Loucy (cell line): ENCODE results near the gene SDHD.

Experiments
- H2AFZ ChIP-seq: fragments of 200-600 bp; sonication (generic); 2 replicates; pipeline ENCODE4 v1.6.0; 2016; ENCODE audit warnings: antibody characterized with exemption, mild to moderate bottlenecking, low read length, moderate library complexity
- H3F3A ChIP-seq: fragments of 200-600 bp; 2 replicates; pipeline ENCODE4 v1.6.0; 2016; ENCODE audit warnings: antibody characterized with exemption, low read depth, mild to moderate bottlenecking
- H3K27me3 ChIP-seq: fragments of 200-600 bp; sonication (generic); 2 replicates; pipeline ENCODE4 v1.6.1; 2014; ENCODE audit warnings: low read length, mild to moderate bottlenecking; ENCODE audit not compliant: insufficient read depth, poor library complexity, severe bottlenecking
- H3K36me3 ChIP-seq: fragments of 200-600 bp; sonication (generic); 2 replicates; pipeline ENCODE4 v1.6.1; 2016; ENCODE audit warnings: low read length; ENCODE audit not compliant: insufficient read depth
- H3K4me1 ChIP-seq: fragments of 200-600 bp; sonication (generic); 2 replicates; pipeline ENCODE4 v1.5.1; 2014; ENCODE audit warnings: low read length, mild to moderate bottlenecking; ENCODE audit not compliant: insufficient read depth, poor library complexity, severe bottlenecking
- H3K4me2 ChIP-seq: fragments of 200-600 bp; sonication (generic); 2 replicates; pipeline ENCODE4 v1.6.0; 2014; ENCODE audit warnings: antibody characterized with exemption, low read length, low read depth, mild to moderate bottlenecking; ENCODE audit not compliant: poor library complexity, severe bottlenecking
- H3K4me3 ChIP-seq: fragments of 200-600 bp; sonication (generic); 2 replicates; pipeline ENCODE4 v1.5.1; 2014; ENCODE audit warnings: low read length, mild to moderate bottlenecking, mixed read lengths; ENCODE audit not compliant: poor library complexity, severe bottlenecking
- H3K79me2 ChIP-seq: fragments of 200-600 bp; sonication (generic); 2 replicates; pipeline ENCODE4 v1.6.1; 2014; ENCODE audit warnings: low read length; ENCODE audit not compliant: insufficient read depth
- H3K9ac ChIP-seq: fragments of 200-600 bp; sonication (generic); 2 replicates; pipeline ENCODE4 v1.6.0; 2014; ENCODE audit warnings: mild to moderate bottlenecking, low read depth, low read length, moderate library complexity; ENCODE audit not compliant: poor library complexity, severe bottlenecking
- H3K9me2 ChIP-seq: fragments of 200-600 bp; sonication (generic); replicated peaks from 2 replicates; pipeline ENCODE4 v1.6.1; 2016; ENCODE audit warnings: low read depth, low read length, mixed read lengths
- H3K9me3 ChIP-seq: fragments of 200-600 bp; sonication (generic); 2 replicates; pipeline ENCODE4 v1.6.1; 2014; ENCODE audit warnings: mild to moderate bottlenecking, antibody characterized with exemption, low read length, low read depth; ENCODE audit not compliant: insufficient read depth
- H4K20me1 ChIP-seq: fragments of 200-600 bp; sonication (generic); 2 replicates; pipeline ENCODE4 v1.6.0; 2014; ENCODE audit warnings: antibody characterized with exemption, low read length, mild to moderate bottlenecking; ENCODE audit not compliant: insufficient read depth, poor library complexity, severe bottlenecking
- EZH2phosphoT487 ChIP-seq: fragments of 200-600 bp; IDR thresholded peaks from 2 replicates; pipeline ENCODE4 v1.6.1; 2018; ENCODE audit warnings: antibody characterized with exemption, mild to moderate bottlenecking, moderate library complexity, borderline replicate concordance
- TF ChIP-seq, protein P1 (sequence below): fragments of 200-600 bp; sonication (generic); conservative IDR thresholded peaks from 2 replicates; pipeline ENCODE4 v1.5.1; 2014; ENCODE audit warnings: mild to moderate bottlenecking, antibody characterized with exemption, low read length

The SDHD gene

DNA sequence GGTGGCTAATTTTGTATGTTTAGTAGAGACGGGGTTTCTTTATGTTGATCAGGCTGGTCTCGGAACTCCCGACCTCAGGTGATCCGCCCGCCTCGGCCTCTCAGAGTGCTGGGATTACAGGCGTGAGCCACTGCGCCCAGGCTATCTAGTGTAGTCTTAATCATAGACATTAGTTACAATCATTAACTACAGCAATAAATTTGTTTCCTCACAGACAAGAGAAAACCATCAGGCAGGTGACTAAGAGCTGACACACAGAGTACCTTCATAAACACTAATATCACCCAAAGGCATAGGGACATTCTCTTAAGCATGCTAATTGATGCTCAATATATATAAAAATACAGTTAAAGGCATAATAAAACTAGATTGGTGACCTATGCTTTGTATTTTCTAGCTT is 19.4 kb downstream of the SDHD start:
- Histone ChIP-seq H3K9ac (no peak overlapping the region), H3K9me3 (no peaks in the 10 kb centered on the region), H3F3A (no peaks in the 10 kb centered on the region), H3K27me3 (no peaks in the 10 kb centered on the region), H3K4me3 (no peak overlapping the region), H3K36me3 (no peaks in the 10 kb centered on the region), H3K4me2 (no peak overlapping the region), H3K4me1 (no peaks in the 10 kb centered on the region), H4K20me1 (no peaks in the 10 kb centered on the region), H3K9me2 (no peaks in the 10 kb centered on the region), H3K79me2 (no peaks in the 10 kb centered on the region), H2AFZ (no peak overlapping the region)
- TF ChIP-seq, protein P1, sequence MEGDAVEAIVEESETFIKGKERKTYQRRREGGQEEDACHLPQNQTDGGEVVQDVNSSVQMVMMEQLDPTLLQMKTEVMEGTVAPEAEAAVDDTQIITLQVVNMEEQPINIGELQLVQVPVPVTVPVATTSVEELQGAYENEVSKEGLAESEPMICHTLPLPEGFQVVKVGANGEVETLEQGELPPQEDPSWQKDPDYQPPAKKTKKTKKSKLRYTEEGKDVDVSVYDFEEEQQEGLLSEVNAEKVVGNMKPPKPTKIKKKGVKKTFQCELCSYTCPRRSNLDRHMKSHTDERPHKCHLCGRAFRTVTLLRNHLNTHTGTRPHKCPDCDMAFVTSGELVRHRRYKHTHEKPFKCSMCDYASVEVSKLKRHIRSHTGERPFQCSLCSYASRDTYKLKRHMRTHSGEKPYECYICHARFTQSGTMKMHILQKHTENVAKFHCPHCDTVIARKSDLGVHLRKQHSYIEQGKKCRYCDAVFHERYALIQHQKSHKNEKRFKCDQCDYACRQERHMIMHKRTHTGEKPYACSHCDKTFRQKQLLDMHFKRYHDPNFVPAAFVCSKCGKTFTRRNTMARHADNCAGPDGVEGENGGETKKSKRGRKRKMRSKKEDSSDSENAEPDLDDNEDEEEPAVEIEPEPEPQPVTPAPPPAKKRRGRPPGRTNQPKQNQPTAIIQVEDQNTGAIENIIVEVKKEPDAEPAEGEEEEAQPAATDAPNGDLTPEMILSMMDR: no peak
- TF ChIP-seq EZH2phosphoT487: no peak

- no peaks in the 10 kb centered on the region for H3K79me2 ChIP-seq
- no peaks in the 10 kb centered on the region for H3K9me3 ChIP-seq
- H3K27me3 ChIP-seq: no peaks in the 10 kb centered on the region
- no peaks in the 10 kb centered on the region for H3K9me2 ChIP-seq
- H3K4me2 ChIP-seq: no peak overlapping the region
- no peak overlapping the region for H3K9ac ChIP-seq
- no peaks in the 10 kb centered on the region for H4K20me1 ChIP-seq
- no peaks in the 10 kb centered on the region for H3F3A ChIP-seq
- no peak overlapping the region for H2AFZ ChIP-seq
- no peaks in the 10 kb centered on the region for H3K36me3 ChIP-seq
- TF ChIP-seq, protein P1: peak; percentile 63
- TF ChIP-seq EZH2phosphoT487: no peak
- H3K4me1 ChIP-seq: no peaks in the 10 kb centered on the region
- H3K4me3 ChIP-seq: no peak overlapping the region
These were observed 27.1 kb downstream of the SDHD start for GRCh38 chr11:112113539-112114457.

GRCh38 chr11:112114460-112114859 is 27.8 kb downstream of the SDHD start:
- Histone ChIP-seq H4K20me1 (no peaks in the 10 kb centered on the region), H3K79me2 (no peaks in the 10 kb centered on the region), H3K9ac (no peak overlapping the region), H3K36me3 (no peaks in the 10 kb centered on the region), H3K4me1 (no peaks in the 10 kb centered on the region), H3F3A (no peaks in the 10 kb centered on the region), H3K27me3 (no peaks in the 10 kb centered on the region), H3K4me3 (no peak overlapping the region), H3K4me2 (no peak overlapping the region), H3K9me2 (no peaks in the 10 kb centered on the region), H2AFZ (no peak overlapping the region), H3K9me3 (no peaks in the 10 kb centered on the region)
- TF ChIP-seq, protein P1: no peak
- no peak for TF ChIP-seq EZH2phosphoT487
